ENCODE data around the gene LRSAM1. TPM values are rescaled to one million over a fixed set of nuclear protein-coding genes. Genes with fewer than 3 reads are reported as not detected.

Gene LRSAM1
- polyA plus RNA-seq, 2 donors = 10.7 to 17.5 TPM

GRCh38 chr9:127518091-127518856, 67.0 kb downstream of the LRSAM1 start:
- Histone ChIP-seq H3K4me1 (ENCODE audit: control insufficient read depth in 2 of 2, insufficient read depth in 2 of 2, low read length in 1 of 2) (peaks cover 4 to 12% of the 10 kb centered on the region in 2 donors), H3K9me3 (ENCODE audit: control insufficient read depth in 2 of 2, insufficient read depth in 1 of 2, low read depth in 1 of 2, low read length in 1 of 2) (no peaks in the 10 kb centered on the region), H3K27ac (ENCODE audit: low read depth in 2 of 2, low read length in 1 of 2) (peak overlapping the region in 1 of 2 donors; percentile 26), H3K4me3 (ENCODE audit: low read depth in 1 of 2, low read length in 2 of 2) (no peak overlapping the region), H3K36me3 (ENCODE audit: control insufficient read depth in 2 of 2, insufficient read depth in 2 of 2, low read length in 1 of 2) (peaks cover 14 to 63% of the 10 kb centered on the region in 2 donors), H3K27me3 (ENCODE audit: control insufficient read depth in 1 of 2, insufficient read depth in 2 of 2, low read length in 2 of 2) (no peaks in the 10 kb centered on the region)
- WGBS, 2 donors = 85 to 87% methylated on average over 13 of the region's 13 CpGs

- Histone ChIP-seq H3K27ac (ENCODE audit: low read depth in 2 of 2, low read length in 1 of 2) (peak overlapping the region in 1 of 2 donors; percentile 37), H3K4me3 (ENCODE audit: low read depth in 1 of 2, low read length in 2 of 2) (no peak overlapping the region), H3K4me1 (ENCODE audit: control insufficient read depth in 2 of 2, insufficient read depth in 2 of 2, low read length in 1 of 2) (peaks cover 4 to 15% of the 10 kb centered on the region in 2 donors), H3K9me3 (ENCODE audit: control insufficient read depth in 2 of 2, insufficient read depth in 1 of 2, low read depth in 1 of 2, low read length in 1 of 2) (peaks cover 0 to 5% of the 10 kb centered on the region in 2 donors), H3K27me3 (ENCODE audit: control insufficient read depth in 1 of 2, insufficient read depth in 2 of 2, low read length in 2 of 2) (no peaks in the 10 kb centered on the region), H3K36me3 (ENCODE audit: control insufficient read depth in 2 of 2, insufficient read depth in 2 of 2, low read length in 1 of 2) (peaks cover 18 to 71% of the 10 kb centered on the region in 2 donors)
- 68 to 71% methylated on average over 22 of the region's 22 CpGs for WGBS, 2 donors
Observed at GRCh38 chr9:127519301-127520166, 68.2 kb downstream of the LRSAM1 start.

DNA sequence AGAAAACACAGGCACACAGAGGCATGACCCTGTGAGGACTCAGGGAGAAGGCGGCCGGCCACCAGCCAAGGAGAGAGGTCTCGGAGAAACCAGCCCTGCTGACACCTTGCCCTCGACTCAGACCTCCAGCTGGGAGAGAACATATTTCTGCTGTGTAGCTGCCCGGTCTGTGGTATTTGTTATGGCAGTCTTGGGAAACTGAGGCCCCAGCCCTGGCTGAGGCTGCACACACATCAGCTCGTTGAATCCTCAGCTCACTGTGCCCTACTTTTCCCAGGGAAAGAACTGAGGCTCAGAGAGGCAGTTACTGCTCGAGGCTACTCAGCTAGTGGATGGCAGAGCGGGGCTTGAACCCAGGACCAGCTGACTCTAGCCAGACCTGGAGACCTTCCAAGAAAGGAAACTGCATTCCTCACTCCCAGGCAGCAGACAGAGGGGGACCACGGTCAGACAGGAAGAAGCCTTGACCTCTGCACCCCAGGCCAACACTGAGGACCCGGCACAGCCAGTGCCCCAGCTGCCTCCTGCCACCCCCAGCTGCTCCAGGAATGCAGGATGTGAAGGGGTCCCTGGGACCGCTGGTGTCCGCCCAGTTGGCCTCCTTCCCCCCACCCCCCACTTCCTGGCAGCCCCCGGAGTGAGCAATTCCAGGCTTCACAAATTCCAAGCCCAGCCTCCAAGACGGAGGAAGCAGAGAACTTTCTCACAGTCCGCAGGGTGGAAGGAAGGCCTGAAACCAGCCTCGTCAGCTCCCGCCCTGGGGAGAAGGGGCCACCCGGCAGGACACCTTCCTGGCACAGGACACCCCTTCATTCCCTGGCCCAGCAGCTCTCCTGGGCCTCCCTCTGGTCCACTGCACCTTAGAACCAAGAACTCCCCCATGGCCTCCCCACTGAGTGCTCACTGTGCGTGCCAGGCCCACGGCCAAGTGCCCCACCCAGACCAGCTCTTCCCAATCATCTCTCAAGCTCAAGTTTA, 69.9 kb downstream of the LRSAM1 start:
- Histone ChIP-seq H3K27me3 (ENCODE audit: control insufficient read depth in 1 of 2, insufficient read depth in 2 of 2, low read length in 2 of 2) (no peaks in the 10 kb centered on the region), H3K27ac (ENCODE audit: low read depth in 2 of 2, low read length in 1 of 2) (peak overlapping the region; percentile 73 to 88), H3K4me1 (ENCODE audit: control insufficient read depth in 2 of 2, insufficient read depth in 2 of 2, low read length in 1 of 2) (peaks cover 4 to 15% of the 10 kb centered on the region in 2 donors), H3K9me3 (ENCODE audit: control insufficient read depth in 2 of 2, insufficient read depth in 1 of 2, low read depth in 1 of 2, low read length in 1 of 2) (peaks cover 0 to 9% of the 10 kb centered on the region in 2 donors), H3K36me3 (ENCODE audit: control insufficient read depth in 2 of 2, insufficient read depth in 2 of 2, low read length in 1 of 2) (peaks cover 25 to 75% of the 10 kb centered on the region in 2 donors), H3K4me3 (ENCODE audit: low read depth in 1 of 2, low read length in 2 of 2) (no peak overlapping the region)
- 63 to 70% methylated on average over 20 of the region's 20 CpGs for WGBS, 2 donors

DNA sequence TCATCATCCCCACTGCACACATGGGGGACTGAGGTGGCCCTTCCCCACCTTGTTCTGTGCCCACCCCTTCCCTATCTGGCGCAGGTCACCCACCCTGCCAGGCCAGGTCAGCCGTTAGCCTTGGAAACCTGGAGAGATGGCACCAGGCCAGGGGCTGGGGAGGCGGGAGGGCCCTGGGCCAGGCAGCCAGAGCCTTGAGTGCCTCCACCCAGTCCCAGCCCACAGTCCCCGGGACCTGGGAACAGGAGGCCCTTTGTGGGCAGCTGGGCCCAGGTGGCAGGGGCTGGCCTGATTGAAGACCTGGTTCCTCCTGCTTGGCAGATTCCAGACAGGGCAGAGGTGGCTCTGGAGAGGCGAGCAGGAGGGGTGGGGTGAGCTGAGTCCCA, 70.6 kb downstream of the LRSAM1 start:
- Histone ChIP-seq H3K9me3 (ENCODE audit: control insufficient read depth in 2 of 2, insufficient read depth in 1 of 2, low read depth in 1 of 2, low read length in 1 of 2) (peaks cover 0 to 9% of the 10 kb centered on the region in 2 donors), H3K4me1 (ENCODE audit: control insufficient read depth in 2 of 2, insufficient read depth in 2 of 2, low read length in 1 of 2) (peaks cover 4 to 15% of the 10 kb centered on the region in 2 donors), H3K4me3 (ENCODE audit: low read depth in 1 of 2, low read length in 2 of 2) (no peak overlapping the region), H3K36me3 (ENCODE audit: control insufficient read depth in 2 of 2, insufficient read depth in 2 of 2, low read length in 1 of 2) (peaks cover 22 to 79% of the 10 kb centered on the region in 2 donors), H3K27me3 (ENCODE audit: control insufficient read depth in 1 of 2, insufficient read depth in 2 of 2, low read length in 2 of 2) (no peaks in the 10 kb centered on the region), H3K27ac (ENCODE audit: low read depth in 2 of 2, low read length in 1 of 2) (peak overlapping the region; percentile 73 to 88)
- 41 to 46% methylated on average over 5 of the region's 5 CpGs for WGBS, 2 donors

GRCh38 chr9:127522727-127523126, 71.4 kb downstream of the LRSAM1 start:
- peaks cover 0 to 9% of the 10 kb centered on the region in 2 donors for H3K9me3 ChIP-seq (ENCODE audit: control insufficient read depth in 2 of 2, insufficient read depth in 1 of 2, low read depth in 1 of 2, low read length in 1 of 2)
- no peak overlapping the region for H3K4me3 ChIP-seq (ENCODE audit: low read depth in 1 of 2, low read length in 2 of 2)
- peaks cover 4 to 15% of the 10 kb centered on the region in 2 donors for H3K4me1 ChIP-seq (ENCODE audit: control insufficient read depth in 2 of 2, insufficient read depth in 2 of 2, low read length in 1 of 2)
- WGBS, 2 donors = 37% methylated on average over 2 of the region's 2 CpGs
- peaks cover 15 to 80% of the 10 kb centered on the region in 2 donors for H3K36me3 ChIP-seq (ENCODE audit: control insufficient read depth in 2 of 2, insufficient read depth in 2 of 2, low read length in 1 of 2)
- peak overlapping the region; percentile 73 to 88 for H3K27ac ChIP-seq (ENCODE audit: low read depth in 2 of 2, low read length in 1 of 2)
- no peaks in the 10 kb centered on the region for H3K27me3 ChIP-seq (ENCODE audit: control insufficient read depth in 1 of 2, insufficient read depth in 2 of 2, low read length in 2 of 2)

DNA sequence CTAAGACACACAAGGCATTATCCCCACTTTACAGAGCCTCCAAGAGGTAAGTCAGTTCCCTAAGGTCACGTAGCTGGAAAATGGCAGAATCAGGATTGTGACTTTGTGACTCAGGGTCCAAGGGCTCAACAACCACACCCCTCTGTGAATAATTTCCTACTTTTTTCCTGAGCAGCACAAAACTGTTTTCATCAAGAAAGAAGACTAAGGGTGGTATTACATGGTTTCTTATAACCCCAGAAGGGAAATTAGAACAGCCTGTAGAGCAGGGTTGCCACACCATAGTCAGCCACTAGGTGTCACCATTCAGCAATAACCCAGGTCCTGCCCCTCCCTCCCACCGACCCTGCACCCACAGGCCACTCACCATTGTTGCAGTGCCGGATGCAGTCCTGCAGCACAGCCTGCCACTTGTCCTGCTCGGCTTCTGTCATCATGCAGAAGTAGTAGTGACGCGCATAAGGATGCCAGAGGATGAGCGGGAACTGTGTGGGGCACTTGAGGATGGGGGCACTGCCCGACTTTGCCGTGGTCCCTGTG, 72.1 kb downstream of the LRSAM1 start:
- 92% methylated on average over 9 of the region's 9 CpGs for WGBS, 2 donors
- peaks cover 4 to 15% of the 10 kb centered on the region in 2 donors for H3K4me1 ChIP-seq (ENCODE audit: control insufficient read depth in 2 of 2, insufficient read depth in 2 of 2, low read length in 1 of 2)
- H3K27ac ChIP-seq (ENCODE audit: low read depth in 2 of 2, low read length in 1 of 2) = peak overlapping the region in 1 of 2 donors; percentile 4
- H3K36me3 ChIP-seq (ENCODE audit: control insufficient read depth in 2 of 2, insufficient read depth in 2 of 2, low read length in 1 of 2) = peaks cover 14 to 77% of the 10 kb centered on the region in 2 donors
- no peaks in the 10 kb centered on the region for H3K27me3 ChIP-seq (ENCODE audit: control insufficient read depth in 1 of 2, insufficient read depth in 2 of 2, low read length in 2 of 2)
- no peak overlapping the region for H3K4me3 ChIP-seq (ENCODE audit: low read depth in 1 of 2, low read length in 2 of 2)
- peaks cover 0 to 9% of the 10 kb centered on the region in 2 donors for H3K9me3 ChIP-seq (ENCODE audit: control insufficient read depth in 2 of 2, insufficient read depth in 1 of 2, low read depth in 1 of 2, low read length in 1 of 2)

- 81 to 84% methylated on average over 6 of the region's 6 CpGs for WGBS, 2 donors
- H3K4me1 ChIP-seq (ENCODE audit: control insufficient read depth in 2 of 2, insufficient read depth in 2 of 2, low read length in 1 of 2) = peaks cover 4 to 15% of the 10 kb centered on the region in 2 donors
- H3K36me3 ChIP-seq (ENCODE audit: control insufficient read depth in 2 of 2, insufficient read depth in 2 of 2, low read length in 1 of 2) = peaks cover 14 to 76% of the 10 kb centered on the region in 2 donors
- H3K27me3 ChIP-seq (ENCODE audit: control insufficient read depth in 1 of 2, insufficient read depth in 2 of 2, low read length in 2 of 2) = no peaks in the 10 kb centered on the region
- H3K4me3 ChIP-seq (ENCODE audit: low read depth in 1 of 2, low read length in 2 of 2) = no peak overlapping the region
- peak overlapping the region in 1 of 2 donors; percentile 14 for H3K27ac ChIP-seq (ENCODE audit: low read depth in 2 of 2, low read length in 1 of 2)
- H3K9me3 ChIP-seq (ENCODE audit: control insufficient read depth in 2 of 2, insufficient read depth in 1 of 2, low read depth in 1 of 2, low read length in 1 of 2) = peaks cover 0 to 9% of the 10 kb centered on the region in 2 donors
Observed at GRCh38 chr9:127524373-127524772, 73.1 kb downstream of the LRSAM1 start.

DNA sequence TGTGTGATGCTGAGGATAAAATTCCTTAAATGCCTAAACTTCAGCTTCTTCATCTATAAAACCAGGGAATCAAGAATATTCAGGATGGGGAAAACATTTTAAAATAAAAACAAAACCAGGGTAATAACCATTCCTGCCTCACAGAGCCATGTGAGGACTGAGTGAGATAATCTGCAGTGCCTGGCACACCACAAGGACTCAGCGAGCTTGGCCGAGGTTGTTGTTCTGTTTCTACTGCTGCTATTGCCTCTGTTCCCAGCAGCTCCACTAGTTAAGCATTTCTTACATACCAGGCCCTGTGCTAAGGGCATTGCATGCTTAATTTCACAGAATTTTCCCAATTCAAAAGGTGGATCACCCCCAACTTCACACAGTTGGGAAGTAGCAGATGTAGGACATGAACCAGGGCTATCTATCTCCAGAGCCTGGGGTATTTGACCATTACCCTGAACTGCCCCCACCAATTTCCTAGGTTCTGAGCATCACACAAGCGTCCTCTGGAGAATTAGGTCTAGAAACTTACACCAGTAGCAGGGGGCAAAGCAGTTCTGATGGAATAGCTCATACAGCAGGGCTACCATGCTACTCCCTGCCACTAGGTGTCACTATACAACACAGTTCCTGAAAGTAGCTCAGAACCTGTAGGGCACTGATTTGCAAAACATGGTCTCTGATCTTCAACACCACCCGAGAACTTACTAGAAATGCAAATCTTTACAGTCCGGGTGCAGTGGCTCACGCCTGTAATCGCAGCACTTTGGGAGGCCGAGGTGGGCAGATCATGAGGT, 74.3 kb downstream of the LRSAM1 start:
- WGBS, 2 donors = 95% methylated on average over 8 of the region's 8 CpGs
- peaks cover 4 to 15% of the 10 kb centered on the region in 2 donors for H3K4me1 ChIP-seq (ENCODE audit: control insufficient read depth in 2 of 2, insufficient read depth in 2 of 2, low read length in 1 of 2)
- no peak overlapping the region for H3K4me3 ChIP-seq (ENCODE audit: low read depth in 1 of 2, low read length in 2 of 2)
- H3K27ac ChIP-seq (ENCODE audit: low read depth in 2 of 2, low read length in 1 of 2) = peak overlapping the region in 1 of 2 donors; percentile 46
- H3K9me3 ChIP-seq (ENCODE audit: control insufficient read depth in 2 of 2, insufficient read depth in 1 of 2, low read depth in 1 of 2, low read length in 1 of 2) = peaks cover 0 to 9% of the 10 kb centered on the region in 2 donors
- no peaks in the 10 kb centered on the region for H3K27me3 ChIP-seq (ENCODE audit: control insufficient read depth in 1 of 2, insufficient read depth in 2 of 2, low read length in 2 of 2)
- H3K36me3 ChIP-seq (ENCODE audit: control insufficient read depth in 2 of 2, insufficient read depth in 2 of 2, low read length in 1 of 2) = peaks cover 11 to 77% of the 10 kb centered on the region in 2 donors
